B cell (primary cell): ENCODE measurements around the gene ITGA6. TPM values are rescaled to one million over a fixed set of nuclear protein-coding genes. Genes with fewer than 3 reads are reported as not detected.

Experiments used
- ATAC-seq: fragments of 200-7000 bp; cut with Tn5 transposase; one replicate; pipeline ENCODE4 v1.10.0; 2021; ENCODE audit warnings: low read depth, mild to moderate bottlenecking, moderate number of reproducible peaks, moderate library complexity
- CTCF ChIA-PET: fragments of 350-600 bp; sonication (Branson Sonifier 250); formaldehyde crosslinking; loops from one replicate; lab custom pipeline; 2021; ENCODE audit warnings: antibody characterized with exemption, inconsistent platforms; lab: Charles Lee
- POLR2A ChIA-PET: fragments of 350-600 bp; sonication (Branson Sonifier 250); formaldehyde crosslinking; loops from one replicate; lab custom pipeline; 2021; ENCODE audit warnings: antibody characterized with exemption; lab: Charles Lee
- DNase-seq: peaks from one replicate; pipeline ENCODE4 v3.0.0; 2013
- H2AFZ ChIP-seq: 2 replicates; pipeline ENCODE4 v1.6.1; 2012; ENCODE audit warnings: mild to moderate bottlenecking, low read depth, low read length; ENCODE audit not compliant: insufficient read depth, poor library complexity, severe bottlenecking
- H3K27ac ChIP-seq, 2 donors: 1 replicate in 1 of 2; 2 replicates in 1 of 2; pipeline ENCODE4 v1.5.1; 2012 to 2013; ENCODE audit warnings: low read length in 2 of 2, mild to moderate bottlenecking in 2 of 2, moderate library complexity in 1 of 2
- H3K27me3 ChIP-seq, 4 experiments: fragments of 200-600 bp in 1 of 4; sonication (generic) in 1 of 4; replicated peaks in 1 of 4; 1 replicate in 2 of 4; 2 replicates in 2 of 4; pipeline versions ENCODE4 v1.6.1 to v1.7.0; 2013 to 2016; ENCODE audit warnings: low read length in 3 of 4, mild to moderate bottlenecking in 2 of 4, mixed read lengths in 1 of 4, moderate library complexity in 1 of 4; ENCODE audit not compliant: insufficient read depth in 4 of 4, control insufficient read depth in 3 of 4; ENCODE audit errors: control extremely low read depth in 1 of 4
- H3K36me3 ChIP-seq, 2 experiments: replicated peaks in 1 of 2; 1 replicate in 1 of 2; 2 replicates in 1 of 2; pipeline versions ENCODE4 v1.6.1 to v1.7.1; 2013; ENCODE audit warnings: low read length in 1 of 2; ENCODE audit not compliant: insufficient read depth in 2 of 2, control insufficient read depth in 1 of 2; ENCODE audit errors: control extremely low read depth in 1 of 2, extremely low read depth in 1 of 2
- H3K4me1 ChIP-seq, 2 donors: fragments of 200-600 bp in 1 of 2; sonication (generic) in 1 of 2; 1 replicate in 1 of 2; 2 replicates in 1 of 2; pipeline versions ENCODE4 v1.5.1 to v1.6.1; 2013 to 2017; ENCODE audit warnings: low read length in 2 of 2; ENCODE audit not compliant: control insufficient read depth in 2 of 2, insufficient read depth in 2 of 2
- H3K4me2 ChIP-seq: replicated peaks from 2 replicates; pipeline ENCODE3; 2012; ENCODE audit warnings: mild to moderate bottlenecking, low read depth, low read length; ENCODE audit not compliant: poor library complexity, severe bottlenecking
- H3K4me3 ChIP-seq, 5 experiments: fragments of 200-600 bp in 1 of 5; sonication (generic) in 1 of 5; 1 replicate in 3 of 5; 2 replicates in 2 of 5; pipeline versions ENCODE4 v1.5.1 to v1.7.0; 2011 to 2016; ENCODE audit warnings: low read length in 4 of 5, mild to moderate bottlenecking in 4 of 5, low read depth in 2 of 5, control low read depth in 1 of 5, moderate library complexity in 1 of 5; ENCODE audit not compliant: insufficient read depth in 1 of 5; ENCODE audit errors: control extremely low read depth in 1 of 5, extremely low read depth in 1 of 5
- H3K79me2 ChIP-seq: fragments of 200-600 bp; sonication (generic); one replicate; pipeline ENCODE4 v1.6.0; 2016; ENCODE audit warnings: low read length; ENCODE audit not compliant: control insufficient read depth, insufficient read depth
- H3K9ac ChIP-seq: fragments of 200-600 bp; sonication (generic); 2 replicates; pipeline ENCODE4 v1.6.1; 2017; ENCODE audit warnings: mild to moderate bottlenecking, low read length, moderate library complexity
- H3K9me3 ChIP-seq, 3 donors: one replicate each; pipeline versions ENCODE4 v1.6.1 to v1.7.1; 2013; ENCODE audit warnings: low read length in 2 of 3; ENCODE audit not compliant: control insufficient read depth in 2 of 3, insufficient read depth in 1 of 3; ENCODE audit errors: control extremely low read depth in 1 of 3
- H4K20me1 ChIP-seq: 2 replicates; pipeline ENCODE4 v1.6.0; 2012; ENCODE audit warnings: mild to moderate bottlenecking, low read length; ENCODE audit not compliant: insufficient read depth, control insufficient read depth, poor library complexity, severe bottlenecking
- H3K27ac Mint-ChIP-seq: one replicate; pipeline ENCODE4 v1.8.0; 2021; ENCODE audit warnings: mixed read lengths
- H3K27me3 Mint-ChIP-seq: one replicate; pipeline ENCODE4 v1.8.0; 2021; ENCODE audit warnings: mixed read lengths
- H3K4me1 Mint-ChIP-seq: one replicate; pipeline ENCODE4 v1.8.0; 2021; ENCODE audit warnings: mixed read lengths
- H3K4me3 Mint-ChIP-seq: one replicate; pipeline ENCODE4 v1.8.0; 2021; ENCODE audit warnings: mixed read lengths
- H3K9me3 Mint-ChIP-seq: one replicate; pipeline ENCODE4 v1.8.0; 2022; ENCODE audit warnings: mixed read lengths; ENCODE audit not compliant: insufficient read depth
- EZH2 ChIP-seq: IDR thresholded peaks from 2 replicates; pipeline ENCODE4 v1.6.1; 2012; ENCODE audit warnings: borderline replicate concordance, low read depth, mild to moderate bottlenecking, moderate library complexity, low read length; ENCODE audit not compliant: insufficient read depth, poor library complexity, severe bottlenecking
- WGBS: methylation state at CpG from one replicate; pipeline ENCODE4 v1.1.5; 2013; ENCODE audit warnings: missing lambda C conversion rate; ENCODE audit not compliant: insufficient coverage; 5-methylcytosine and 5-hydroxymethylcytosine counted together
- intact Hi-C: fragments of 100-400 bp; cut with micrococcal nuclease; formaldehyde crosslinking; loops from one replicate; pipeline ENCODE4 v1.10.0; 2022
- polyA plus RNA-seq: library from polyadenylated mRNA; depleted of rRNA; stranded (reverse); fragments of >200 nt; gene quantifications from 2 replicates; pipeline ENCODE4 v1.2.3, GENCODE V29; 2012
- total RNA-seq, 2 donors: library from RNA; stranded (reverse); fragments of 120-200 nt in 1 of 2; gene quantifications; 1 replicate in 1 of 2; 2 replicates in 1 of 2; pipeline versions ENCODE4 v1.2.3 to v1.2.4, GENCODE V29; 2013 to 2022
- TF ChIP-seq, protein P1 (sequence below): fragments of 200-600 bp; IDR thresholded peaks from one replicate; pipeline ENCODE4 v1.8.0; 2022; ENCODE audit warnings: antibody characterized with exemption, mild to moderate bottlenecking

The ITGA6 gene
- total and polyA plus RNA-seq, 2 donors (not counting 1 experiment from before 2014, with no cell fraction given) = 0.17 to 0.98 TPM

DNA sequence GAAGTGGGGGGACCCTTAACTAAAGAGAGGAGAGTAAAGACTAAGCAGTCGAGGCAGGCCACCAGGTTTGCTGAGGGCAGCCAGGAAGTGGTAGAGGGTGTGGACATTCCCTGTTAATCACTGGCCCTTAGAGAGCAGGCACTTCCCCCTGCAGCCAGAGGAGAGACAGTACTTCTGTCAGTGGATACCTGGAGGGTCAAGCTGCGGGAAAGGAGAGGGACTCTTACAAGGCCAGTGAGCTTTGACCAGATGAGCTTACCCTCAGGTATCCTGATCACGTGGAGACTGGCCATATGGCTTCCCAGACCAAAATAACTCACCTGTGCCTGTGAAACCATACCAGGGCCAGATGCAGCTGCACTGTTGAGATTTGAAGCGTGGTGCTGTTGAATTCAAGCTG lies 28.6 kb downstream of the ITGA6 start:
- POLR2A ChIA-PET = no interaction called here
- no peaks in the 10 kb centered on the region for H3K36me3 ChIP-seq

DNA sequence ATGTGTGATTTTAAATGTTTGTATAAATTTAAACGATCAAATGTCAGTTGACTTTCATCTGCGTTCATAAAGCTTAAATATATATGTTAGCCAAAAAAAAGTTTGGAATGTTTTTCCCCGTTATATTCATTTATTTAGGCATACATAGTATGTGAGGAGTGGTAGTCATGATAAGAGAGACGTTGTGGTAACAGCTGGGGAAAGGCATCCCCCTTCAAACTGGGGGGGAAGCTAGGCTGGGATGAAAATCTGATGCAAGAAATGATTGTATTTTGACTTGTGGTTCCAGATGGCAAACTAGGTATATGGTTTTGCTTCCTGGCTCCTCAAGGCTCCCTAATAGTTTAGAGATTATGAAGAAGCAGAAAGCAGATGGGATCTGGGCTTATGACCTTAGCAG lies 30.1 kb downstream of the ITGA6 start:
- DNase-seq = no peak
- H3K9me3 ChIP-seq = no peaks in the 10 kb centered on the region
- no peak for ATAC-seq
- Mint-ChIP-seq H3K27me3 (peaks cover 13% of the 10 kb centered on the region), H3K4me3 (no peak overlapping the region), H3K9me3 (no peaks in the 10 kb centered on the region), H3K27ac (no peak overlapping the region), H3K4me1 (peaks cover 25% of the 10 kb centered on the region)
- no peak overlapping the region for H2AFZ ChIP-seq
- H3K4me1 ChIP-seq = peaks cover 11 to 14% of the 10 kb centered on the region in 2 donors
- CTCF ChIA-PET = no interaction called here
- H4K20me1 ChIP-seq = no peaks in the 10 kb centered on the region
- POLR2A ChIA-PET = no interaction called here
- no peak overlapping the region for H3K4me2 ChIP-seq
- intact Hi-C loops = no loop called here
- H3K9ac ChIP-seq = no peak overlapping the region
- peaks cover 0 to 4% (median 0%) of the 10 kb centered on the region in 4 experiments for H3K27me3 ChIP-seq
- no peak overlapping the region for H3K4me3 ChIP-seq
- H3K27ac ChIP-seq = no peak overlapping the region
- no peak for TF ChIP-seq EZH2
- TF ChIP-seq, protein P1, sequence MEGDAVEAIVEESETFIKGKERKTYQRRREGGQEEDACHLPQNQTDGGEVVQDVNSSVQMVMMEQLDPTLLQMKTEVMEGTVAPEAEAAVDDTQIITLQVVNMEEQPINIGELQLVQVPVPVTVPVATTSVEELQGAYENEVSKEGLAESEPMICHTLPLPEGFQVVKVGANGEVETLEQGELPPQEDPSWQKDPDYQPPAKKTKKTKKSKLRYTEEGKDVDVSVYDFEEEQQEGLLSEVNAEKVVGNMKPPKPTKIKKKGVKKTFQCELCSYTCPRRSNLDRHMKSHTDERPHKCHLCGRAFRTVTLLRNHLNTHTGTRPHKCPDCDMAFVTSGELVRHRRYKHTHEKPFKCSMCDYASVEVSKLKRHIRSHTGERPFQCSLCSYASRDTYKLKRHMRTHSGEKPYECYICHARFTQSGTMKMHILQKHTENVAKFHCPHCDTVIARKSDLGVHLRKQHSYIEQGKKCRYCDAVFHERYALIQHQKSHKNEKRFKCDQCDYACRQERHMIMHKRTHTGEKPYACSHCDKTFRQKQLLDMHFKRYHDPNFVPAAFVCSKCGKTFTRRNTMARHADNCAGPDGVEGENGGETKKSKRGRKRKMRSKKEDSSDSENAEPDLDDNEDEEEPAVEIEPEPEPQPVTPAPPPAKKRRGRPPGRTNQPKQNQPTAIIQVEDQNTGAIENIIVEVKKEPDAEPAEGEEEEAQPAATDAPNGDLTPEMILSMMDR = no peak
- H3K79me2 ChIP-seq = no peaks in the 10 kb centered on the region
- 0% methylated on average over 1 of the region's 4 CpGs for WGBS
- no peaks in the 10 kb centered on the region for H3K36me3 ChIP-seq

More for the DNA sequence above, 28.6 kb downstream of the ITGA6 start:
- Histone ChIP-seq H3K4me2 (no peak overlapping the region), H4K20me1 (no peaks in the 10 kb centered on the region), H3K79me2 (no peaks in the 10 kb centered on the region), H3K4me3 (no peak overlapping the region), H3K9me3 (no peaks in the 10 kb centered on the region), H3K4me1 (peaks cover 0 to 3% of the 10 kb centered on the region in 2 donors), H2AFZ (no peak overlapping the region), H3K27ac (no peak overlapping the region), H3K9ac (no peak overlapping the region), H3K27me3 (peaks cover 0 to 4% (median 0%) of the 10 kb centered on the region in 4 experiments)
- H3K4me1 Mint-ChIP-seq = peaks cover 10% of the 10 kb centered on the region
- no peak overlapping the region for H3K4me3 Mint-ChIP-seq
- no peaks in the 10 kb centered on the region for H3K9me3 Mint-ChIP-seq
- intact Hi-C loops = no loop called here
- CTCF ChIA-PET = interaction anchor here (1.5 kb wide), 1 partner anchor 10 kb away, joined by 5 read pairs; no protein-coding TSS in a partner anchor
- peaks cover 17% of the 10 kb centered on the region for H3K27me3 Mint-ChIP-seq
- ATAC-seq (no peak), DNase-seq (no peak)
- H3K27ac Mint-ChIP-seq = no peak overlapping the region
- 90% methylated on average over 2 of the region's 4 CpGs for WGBS
- TF ChIP-seq, protein P1 = no peak
- TF ChIP-seq EZH2 = no peak
